HepG2 (cell line): ENCODE results near the gene FGF21. TPM values are rescaled to one million over a fixed set of nuclear protein-coding genes. Genes with fewer than 3 reads are reported as not detected.

Experiments used
- AFF4 ChIP-seq: sonication (generic); formaldehyde crosslinking; IDR thresholded peaks from 2 replicates; pipeline ENCODE4 v1.4.0; 2020; ENCODE audit warnings: missing genetic modification reagents
- FLYWCH1 ChIP-seq: sonication (generic); formaldehyde crosslinking; IDR thresholded peaks from 2 replicates; pipeline ENCODE4 v1.8.1; 2023; ENCODE audit warnings: mild to moderate bottlenecking, missing genetic modification reagents
- HNF1B ChIP-seq: sonication (generic); formaldehyde crosslinking; IDR thresholded peaks from 2 replicates; pipeline ENCODE4 v1.5.1; 2020; ENCODE audit warnings: mild to moderate bottlenecking, moderate library complexity, missing genetic modification reagents
- MLXIP ChIP-seq: sonication (generic); formaldehyde crosslinking; IDR thresholded peaks from 2 replicates; pipeline ENCODE4 v1.9.0; 2021; ENCODE audit warnings: missing genetic modification reagents, borderline replicate concordance
- TAF1 ChIP-seq: sonication (generic); formaldehyde crosslinking; IDR thresholded peaks from 2 replicates; pipeline ENCODE4 v1.4.0; 2020; ENCODE audit warnings: missing genetic modification reagents
- ZNF672 ChIP-seq: sonication (generic); formaldehyde crosslinking; IDR thresholded peaks from 2 replicates; pipeline ENCODE4 v1.8.1; 2022; ENCODE audit warnings: missing genetic modification reagents
- ZNF790 ChIP-seq: sonication (generic); formaldehyde crosslinking; IDR thresholded peaks from 2 replicates; pipeline ENCODE4 v1.8.0; 2022; ENCODE audit warnings: missing genetic modification reagents, mild to moderate bottlenecking, borderline replicate concordance
- ZNF850 ChIP-seq: sonication (generic); formaldehyde crosslinking; conservative IDR thresholded peaks from 2 replicates; pipeline ENCODE4 v1.9.0; 2021; ENCODE audit warnings: mild to moderate bottlenecking, missing genetic modification reagents
- polyA plus RNA-seq, 8 experiments: library from polyadenylated mRNA; depleted of rRNA in 3 of 8; stranded (reverse) in 7 of 8; unstranded in 1 of 8; fragments of >200 nt; fragmentation: Illumina TruSeq in 4 of 8; extraction: Trizol in 4 of 8; gene quantifications; 2 replicates each; pipeline versions ENCODE4 v1.2.1 to v1.2.3, GENCODE V29; 2011 to 2016; ENCODE audit warnings: low read depth in 4 of 8, missing spikeins in 1 of 8, mixed read lengths in 1 of 8; ENCODE audit not compliant: insufficient read depth in 1 of 8
- total RNA-seq, 5 experiments: library from RNA; depleted of rRNA; stranded (reverse); fragments of >200 nt; fragmentation: Illumina TruSeq; extraction: Trizol; gene quantifications; 2 replicates each; pipeline ENCODE4 v1.2.3, GENCODE V29; 2016; ENCODE audit warnings: low read depth in 1 of 5
- TF ChIP-seq, protein P1 (sequence below): sonication (generic); formaldehyde crosslinking; IDR thresholded peaks from 2 replicates; pipeline ENCODE4 v1.4.0; 2020; ENCODE audit warnings: mild to moderate bottlenecking, low read depth, missing genetic modification reagents
- TF ChIP-seq, protein P2 (sequence below): sonication (generic); formaldehyde crosslinking; IDR thresholded peaks from 2 replicates; pipeline ENCODE4 v1.5.0; 2020; ENCODE audit warnings: missing genetic modification reagents
- TF ChIP-seq, protein P3 (sequence below), 2 experiments: sonication (generic) in 1 of 2; formaldehyde crosslinking in 1 of 2; IDR thresholded peaks; 2 replicates each; pipeline versions ENCODE4 v1.5.1 to v1.6.1; 2011 to 2020; ENCODE audit warnings: borderline replicate concordance in 1 of 2, low read depth in 1 of 2, low read length in 1 of 2, mild to moderate bottlenecking in 1 of 2, missing genetic modification reagents in 1 of 2, moderate library complexity in 1 of 2

Gene FGF21
- total and polyA plus RNA-seq, 2 of the 13 experiments (the other 11 are each of a cell fraction or from before 2014, with no cell fraction given), result 0.17 TPM; not detected in 1

GRCh38 chr19:48714759-48715675, 40.3 kb upstream of the FGF21 start (continued):
- TF ChIP-seq MLXIP (CRISPR knock-in tag) (no peak), ZNF850 (CRISPR knock-in tag) (peak; percentile 92), HNF1B (CRISPR knock-in tag) (no peak; the same call in 1 of the 2 replicates), ZNF790 (CRISPR knock-in tag) (0 out of 2 replicates have a peak, but pooled peaks have one; percentile 11), TAF1 (no peak), FLYWCH1 (CRISPR knock-in tag) (no peak), AFF4 (CRISPR knock-in tag) (no peak), ZNF672 (no peak)
- TF ChIP-seq, protein P1, sequence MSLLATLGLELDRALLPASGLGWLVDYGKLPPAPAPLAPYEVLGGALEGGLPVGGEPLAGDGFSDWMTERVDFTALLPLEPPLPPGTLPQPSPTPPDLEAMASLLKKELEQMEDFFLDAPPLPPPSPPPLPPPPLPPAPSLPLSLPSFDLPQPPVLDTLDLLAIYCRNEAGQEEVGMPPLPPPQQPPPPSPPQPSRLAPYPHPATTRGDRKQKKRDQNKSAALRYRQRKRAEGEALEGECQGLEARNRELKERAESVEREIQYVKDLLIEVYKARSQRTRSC (CRISPR knock-in tag), result no peak
- TF ChIP-seq, protein P2, sequence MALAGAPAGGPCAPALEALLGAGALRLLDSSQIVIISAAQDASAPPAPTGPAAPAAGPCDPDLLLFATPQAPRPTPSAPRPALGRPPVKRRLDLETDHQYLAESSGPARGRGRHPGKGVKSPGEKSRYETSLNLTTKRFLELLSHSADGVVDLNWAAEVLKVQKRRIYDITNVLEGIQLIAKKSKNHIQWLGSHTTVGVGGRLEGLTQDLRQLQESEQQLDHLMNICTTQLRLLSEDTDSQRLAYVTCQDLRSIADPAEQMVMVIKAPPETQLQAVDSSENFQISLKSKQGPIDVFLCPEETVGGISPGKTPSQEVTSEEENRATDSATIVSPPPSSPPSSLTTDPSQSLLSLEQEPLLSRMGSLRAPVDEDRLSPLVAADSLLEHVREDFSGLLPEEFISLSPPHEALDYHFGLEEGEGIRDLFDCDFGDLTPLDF, result no peak
- TF ChIP-seq, protein P3, sequence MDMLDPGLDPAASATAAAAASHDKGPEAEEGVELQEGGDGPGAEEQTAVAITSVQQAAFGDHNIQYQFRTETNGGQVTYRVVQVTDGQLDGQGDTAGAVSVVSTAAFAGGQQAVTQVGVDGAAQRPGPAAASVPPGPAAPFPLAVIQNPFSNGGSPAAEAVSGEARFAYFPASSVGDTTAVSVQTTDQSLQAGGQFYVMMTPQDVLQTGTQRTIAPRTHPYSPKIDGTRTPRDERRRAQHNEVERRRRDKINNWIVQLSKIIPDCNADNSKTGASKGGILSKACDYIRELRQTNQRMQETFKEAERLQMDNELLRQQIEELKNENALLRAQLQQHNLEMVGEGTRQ (IDR thresholded peaks at IDR 0.05; ENCODE audit: low read depth, low read length), result no peak
- TF ChIP-seq, protein P3 (CRISPR knock-in tag; IDR thresholded peaks at IDR 0.05; ENCODE audit: borderline replicate concordance), result no peak
